CD4-positive, alpha-beta T cell treated with Interleukin-15 for 1 hour (primary cell): ENCODE measurements around the gene VDR.
"Not testable (repeated sequence)": the region's sequence is repeated elsewhere in the genome, so short reads cannot be mapped to it uniquely, and the experiment has no call there.

Experiments used
- DNase-seq: peaks from one replicate; pipeline ENCODE4 v3.0.0-alpha.2; 2020

The VDR gene

GRCh38 chr12:47824635-47825034, 80.2 kb downstream of the VDR start:
- DNase-seq, result no peak

- DNase-seq, result peak; percentile 65
Measured at GRCh38 chr12:47824198-47824597, 80.6 kb downstream of the VDR start.

DNA sequence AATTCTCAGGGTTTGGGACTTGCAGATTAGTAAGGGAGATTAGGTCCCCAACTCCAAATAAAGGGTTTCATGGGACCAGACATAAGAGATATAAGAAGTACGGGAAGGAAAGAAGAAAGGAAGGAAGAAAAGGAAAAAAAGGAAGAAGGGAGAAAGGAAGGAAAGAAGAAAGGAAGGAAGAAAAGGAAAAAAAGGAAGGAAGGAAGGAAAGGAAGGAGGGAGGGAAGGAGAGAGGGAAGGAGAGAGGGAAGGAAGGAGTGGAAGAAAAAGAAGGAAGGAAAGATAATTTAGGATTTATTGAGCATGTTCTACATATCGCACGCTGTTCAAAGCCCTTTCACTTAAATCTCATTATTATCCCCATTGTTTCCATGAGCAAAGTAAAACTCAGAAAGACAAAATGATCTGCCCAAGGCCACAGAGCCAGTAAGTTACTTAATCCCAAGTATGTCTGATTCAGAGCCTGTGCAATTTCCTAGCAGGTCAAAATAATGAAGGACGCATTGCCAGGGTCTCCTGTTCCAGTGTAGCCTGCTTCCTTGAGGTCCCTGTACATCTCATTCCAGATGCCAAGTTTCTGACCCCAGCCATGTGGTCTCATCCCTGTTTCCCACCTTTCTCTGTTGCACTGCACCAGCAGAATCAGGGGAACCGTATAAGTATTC, 81.2 kb downstream of the VDR start:
- DNase-seq, result no peak

DNA sequence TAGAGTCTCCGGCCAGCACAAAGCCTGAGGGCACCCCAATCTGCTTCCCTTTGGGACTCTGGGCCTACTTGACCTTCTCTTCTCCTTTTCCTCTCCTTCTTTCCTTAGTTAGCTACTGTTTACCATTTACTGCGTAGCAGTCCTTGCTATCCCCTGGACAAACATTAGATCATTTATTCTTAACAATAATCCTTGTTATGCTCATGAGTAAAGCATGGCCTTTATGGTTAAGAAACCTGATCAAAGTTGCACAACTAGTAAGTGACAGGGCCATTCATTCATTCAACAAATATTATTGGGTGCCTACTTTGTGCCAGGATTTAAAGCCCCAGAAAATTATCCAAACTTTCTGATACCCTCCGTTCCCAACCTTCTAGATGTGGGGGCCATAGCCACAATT, 81.9 kb downstream of the VDR start:
- DNase-seq, result no peak

GRCh38 chr12:47822401-47822800, 82.4 kb downstream of the VDR start:
- no peak for DNase-seq

DNA sequence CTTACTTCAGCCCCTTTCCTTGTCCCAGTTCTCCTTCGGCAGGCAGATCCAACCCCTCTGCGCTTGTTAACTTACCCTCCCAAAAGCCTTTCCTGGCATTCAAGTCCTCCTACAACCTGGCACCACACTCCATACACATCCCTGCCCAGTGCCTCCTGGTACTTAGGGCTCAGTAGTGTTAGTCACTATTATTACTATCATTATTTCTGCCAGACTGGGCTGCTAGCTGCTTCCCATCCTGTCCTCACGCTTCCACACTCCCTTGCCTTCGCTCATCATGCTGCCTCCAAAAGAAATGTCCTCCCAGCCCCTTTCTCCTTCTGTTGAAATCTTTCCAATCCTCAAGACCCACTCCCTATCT, 83.5 kb downstream of the VDR start:
- no peak for DNase-seq

DNA sequence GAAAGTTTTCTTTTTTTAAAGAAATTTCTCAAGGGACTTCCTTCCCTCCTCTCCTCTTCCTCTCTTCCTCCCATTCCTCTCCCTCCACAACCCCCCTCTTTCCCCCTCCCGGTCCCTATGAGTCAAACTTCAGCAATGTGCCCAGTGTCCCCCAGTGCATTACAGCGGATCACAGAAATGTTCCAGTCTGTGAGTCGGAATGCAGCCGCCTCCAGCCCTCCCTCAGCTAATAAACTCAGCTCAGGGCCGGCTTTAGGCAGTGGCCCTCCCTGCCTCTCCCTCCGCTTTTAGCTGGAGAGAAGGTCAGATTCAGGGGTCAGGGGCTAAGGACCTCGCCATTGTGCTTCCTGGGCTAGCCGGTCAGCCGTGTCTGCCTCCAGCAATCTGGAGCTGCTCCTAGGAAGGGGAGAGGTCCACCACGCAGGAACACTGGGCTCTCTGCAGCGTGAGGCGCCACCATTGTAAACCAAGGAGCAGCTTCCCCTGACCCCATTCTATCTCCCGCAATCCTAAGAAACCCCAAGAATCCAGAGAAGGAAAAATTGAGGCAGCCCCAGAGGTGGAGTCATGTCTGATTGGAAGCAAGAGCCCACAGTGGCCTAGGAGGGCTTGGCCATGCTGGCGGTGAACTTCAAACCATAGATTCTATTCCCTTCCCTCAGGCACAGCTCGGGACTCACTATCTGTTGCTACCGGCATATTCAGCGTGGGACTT, 84.0 kb downstream of the VDR start:
- DNase-seq, result no peak

- peak; percentile 79 for DNase-seq
Measured at GRCh38 chr12:47819896-47820630, 84.7 kb downstream of the VDR start, which contains the start of gene HDAC7. HDAC7 (minus strand) TSS chr12:47819903; CDS start chr12:47819785, 118 bp downstream.

DNA sequence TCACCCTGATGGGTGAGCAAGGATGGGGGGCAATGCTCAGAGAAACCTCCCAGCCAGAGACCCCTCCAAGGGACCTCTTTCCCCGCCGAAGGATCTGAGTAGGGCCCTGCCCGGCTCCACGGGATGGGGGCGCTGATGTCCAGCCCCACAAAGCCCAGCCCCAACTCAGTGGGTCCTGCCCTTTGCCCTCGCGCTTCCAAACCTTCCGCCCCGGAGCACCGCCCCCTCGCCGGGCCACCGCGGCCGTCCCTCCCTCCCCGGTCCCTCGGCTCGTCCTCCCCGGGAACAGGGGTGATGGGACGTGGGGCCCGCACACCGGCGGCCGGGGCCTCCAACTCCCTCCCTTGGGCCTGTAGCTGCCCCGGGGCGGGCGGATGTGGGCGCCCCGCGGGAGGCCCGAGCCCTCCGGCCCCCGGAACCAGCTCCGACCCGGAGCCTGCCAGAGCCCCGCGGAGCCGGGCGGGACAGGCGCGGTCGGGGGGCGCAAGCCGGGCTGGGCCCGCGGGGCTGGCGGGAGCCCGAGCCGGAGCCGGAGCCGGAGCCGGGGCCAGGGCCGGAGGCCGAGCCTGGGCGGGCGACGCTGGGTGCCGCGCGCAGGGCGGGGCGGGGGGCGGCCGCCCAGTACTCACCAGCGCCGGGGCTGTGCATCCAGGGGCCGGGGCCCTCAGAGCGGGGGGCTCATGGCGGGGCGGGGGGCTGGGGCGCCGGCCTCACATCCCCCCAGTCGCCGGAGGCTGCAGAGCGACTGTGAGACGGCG, 85.5 kb downstream of the VDR start:
- DNase-seq, result peak; percentile 53

- DNase-seq, result no peak
Measured at GRCh38 chr12:47818467-47819137, 86.2 kb downstream of the VDR start.

GRCh38 chr12:47818007-47818376, 86.8 kb downstream of the VDR start:
- DNase-seq, result no peak

DNA sequence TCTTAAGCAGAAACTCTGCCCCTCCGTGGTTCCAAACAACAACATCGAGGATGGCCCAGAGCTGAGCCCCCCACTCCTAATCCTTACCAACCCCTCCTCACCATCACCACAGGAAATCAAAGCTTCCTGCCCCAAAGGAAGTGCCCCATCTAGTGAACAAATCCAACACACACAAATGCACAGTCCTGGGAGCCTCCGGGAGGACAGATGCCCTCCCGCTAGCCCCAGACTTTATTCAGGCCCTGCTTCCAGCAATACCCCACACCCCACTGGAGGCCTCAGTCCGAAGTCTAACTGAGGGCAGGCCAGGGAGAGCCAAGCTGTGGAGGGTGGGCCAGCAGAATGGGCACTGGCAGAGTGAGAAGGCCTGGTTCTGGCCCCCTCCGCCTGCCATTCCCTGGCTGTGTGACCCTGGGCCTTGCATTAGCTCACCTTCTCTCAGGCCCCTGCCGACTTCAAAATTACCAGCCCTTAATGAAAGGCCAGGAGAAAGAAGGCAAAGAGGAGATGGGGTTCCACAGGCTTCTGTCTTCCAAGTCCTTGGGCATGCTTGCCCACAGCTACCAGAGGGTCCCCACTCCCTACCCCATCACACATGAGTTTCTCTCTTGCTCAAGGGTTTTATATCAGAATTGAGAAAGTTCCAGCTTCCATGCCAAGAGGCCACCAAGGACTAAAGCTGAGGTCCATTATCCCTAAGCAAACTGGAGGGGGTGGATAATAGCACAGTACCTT, 87.4 kb downstream of the VDR start:
- no peak for DNase-seq

DNA sequence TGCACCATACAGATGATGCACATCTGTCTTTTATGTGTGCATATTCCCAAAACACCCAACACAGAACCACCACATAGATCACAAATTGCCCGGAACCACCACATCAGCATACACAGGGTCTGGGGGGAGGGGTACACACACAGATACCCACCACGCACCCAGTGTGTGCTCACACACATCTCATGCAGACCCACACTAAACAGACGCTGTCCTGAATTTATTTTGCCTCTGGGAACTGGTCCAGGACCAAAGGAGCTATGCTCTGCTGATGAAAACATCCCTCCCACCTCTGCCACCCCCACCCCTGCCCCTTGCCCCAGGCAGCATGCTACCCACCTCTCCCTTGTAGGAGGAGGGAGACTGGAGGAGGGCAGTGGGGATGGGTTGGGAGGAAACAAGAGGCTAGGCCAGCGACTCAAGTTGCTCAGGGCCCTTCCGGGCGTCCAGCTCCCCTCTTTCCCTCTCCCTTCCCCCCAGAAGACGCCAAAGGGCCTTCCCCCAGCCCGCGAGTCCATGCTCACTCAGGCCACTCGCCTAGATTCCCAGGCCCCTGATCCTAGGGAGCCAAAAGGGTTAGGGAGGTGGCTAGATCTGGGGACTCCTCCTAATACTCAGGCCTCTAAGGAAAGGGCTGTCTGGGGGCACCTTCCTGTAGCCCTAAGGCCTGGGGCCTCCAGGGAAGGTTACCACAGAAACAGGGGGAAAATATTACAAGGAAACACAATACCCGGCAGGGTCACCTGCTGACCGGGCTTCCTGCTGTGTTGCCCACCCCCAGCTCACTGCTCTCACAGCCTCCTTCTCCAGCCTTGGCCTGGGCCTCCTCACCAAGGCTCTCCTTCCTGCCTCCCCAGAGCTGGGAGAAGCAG, 88.2 kb downstream of the VDR start:
- no peak for DNase-seq

GRCh38 chr12:47815447-47815846, 89.3 kb downstream of the VDR start:
- DNase-seq, result not testable (repeated sequence)

GRCh38 chr12:47814539-47815170, 90.1 kb downstream of the VDR start:
- no peak for DNase-seq

- DNase-seq, result no peak
Measured at GRCh38 chr12:47813511-47814196, 91.1 kb downstream of the VDR start.

- peak; percentile 96 for DNase-seq
Measured at GRCh38 chr12:47812797-47813510, 91.8 kb downstream of the VDR start.

DNA sequence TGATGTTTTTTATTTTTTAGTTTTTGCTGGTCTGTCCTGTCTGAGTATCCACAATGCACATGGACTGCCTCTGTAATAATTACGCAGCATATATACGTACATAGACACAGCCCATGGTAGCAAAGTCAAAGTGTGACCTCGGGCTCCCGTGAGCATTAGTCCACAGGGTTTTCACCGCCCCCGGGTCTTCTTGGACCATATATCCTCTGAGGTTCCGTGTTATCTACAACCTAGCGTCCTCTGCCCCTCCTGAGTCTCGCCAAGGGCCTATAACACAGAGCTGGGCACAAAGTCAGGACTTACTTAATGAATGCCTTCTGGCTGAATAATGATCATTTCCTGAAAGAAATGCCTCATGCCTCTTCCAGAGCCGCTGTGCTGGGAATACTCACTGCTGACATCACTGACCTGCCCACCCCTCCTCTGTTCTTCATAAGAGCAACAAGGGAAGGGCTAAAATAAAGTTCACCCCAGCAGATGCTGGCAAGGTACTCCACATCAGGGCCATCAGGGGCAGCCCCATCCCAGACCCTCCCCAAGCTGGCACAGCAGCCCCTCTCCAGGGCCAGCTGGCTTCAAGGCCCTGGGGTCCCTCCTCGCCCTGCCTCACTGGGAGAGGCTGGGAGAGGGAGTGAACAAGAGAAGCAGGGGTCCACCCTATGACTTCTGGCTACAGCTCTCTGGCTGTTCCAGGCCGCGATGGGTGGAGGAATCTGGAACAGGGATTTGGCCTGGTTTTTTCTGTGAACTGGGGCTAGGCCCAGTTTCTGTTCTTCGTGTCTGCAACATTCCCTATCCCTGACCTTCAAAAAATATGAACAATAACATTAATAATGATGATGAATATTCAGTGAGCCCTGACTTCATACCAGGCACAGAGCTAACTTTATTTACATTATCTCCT, 93.0 kb downstream of the VDR start:
- no peak for DNase-seq
